ENCODE results near the gene VIM.

Gene VIM

DNA sequence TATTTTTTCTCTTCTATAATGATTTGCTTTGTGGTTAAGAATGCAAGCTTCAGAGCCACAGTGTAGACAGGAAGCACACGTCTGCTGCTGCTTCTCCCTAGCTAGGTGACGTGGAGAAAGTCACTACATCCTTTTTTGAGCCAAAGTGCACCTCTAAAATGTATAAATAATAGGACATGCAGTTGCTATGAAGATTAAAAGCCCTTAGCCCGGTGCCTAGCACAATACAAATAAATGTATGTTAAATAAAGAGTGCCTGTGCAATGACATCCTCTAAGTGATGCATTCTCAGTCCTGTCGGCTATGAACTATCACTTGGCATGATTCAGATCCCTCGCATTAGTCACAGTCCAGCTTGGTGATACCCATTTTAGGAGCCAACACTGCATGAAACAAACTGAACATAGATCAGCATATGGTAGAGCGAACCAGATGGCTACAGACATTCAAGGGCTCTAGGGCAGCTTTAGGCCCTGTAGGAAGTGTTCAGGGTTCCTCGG lies 21.8 kb upstream of the VIM start:
- DNase-seq (ENCODE audit: low read depth) = no peak
- TF ChIP-seq, protein P1, sequence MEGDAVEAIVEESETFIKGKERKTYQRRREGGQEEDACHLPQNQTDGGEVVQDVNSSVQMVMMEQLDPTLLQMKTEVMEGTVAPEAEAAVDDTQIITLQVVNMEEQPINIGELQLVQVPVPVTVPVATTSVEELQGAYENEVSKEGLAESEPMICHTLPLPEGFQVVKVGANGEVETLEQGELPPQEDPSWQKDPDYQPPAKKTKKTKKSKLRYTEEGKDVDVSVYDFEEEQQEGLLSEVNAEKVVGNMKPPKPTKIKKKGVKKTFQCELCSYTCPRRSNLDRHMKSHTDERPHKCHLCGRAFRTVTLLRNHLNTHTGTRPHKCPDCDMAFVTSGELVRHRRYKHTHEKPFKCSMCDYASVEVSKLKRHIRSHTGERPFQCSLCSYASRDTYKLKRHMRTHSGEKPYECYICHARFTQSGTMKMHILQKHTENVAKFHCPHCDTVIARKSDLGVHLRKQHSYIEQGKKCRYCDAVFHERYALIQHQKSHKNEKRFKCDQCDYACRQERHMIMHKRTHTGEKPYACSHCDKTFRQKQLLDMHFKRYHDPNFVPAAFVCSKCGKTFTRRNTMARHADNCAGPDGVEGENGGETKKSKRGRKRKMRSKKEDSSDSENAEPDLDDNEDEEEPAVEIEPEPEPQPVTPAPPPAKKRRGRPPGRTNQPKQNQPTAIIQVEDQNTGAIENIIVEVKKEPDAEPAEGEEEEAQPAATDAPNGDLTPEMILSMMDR (IDR thresholded peaks at IDR 0.05; ENCODE audit: low read depth, low read length, missing control alignments) = no peak
- no peak overlapping the region for H3K4me3 ChIP-seq (ENCODE audit: low read depth, low read length)

DNA sequence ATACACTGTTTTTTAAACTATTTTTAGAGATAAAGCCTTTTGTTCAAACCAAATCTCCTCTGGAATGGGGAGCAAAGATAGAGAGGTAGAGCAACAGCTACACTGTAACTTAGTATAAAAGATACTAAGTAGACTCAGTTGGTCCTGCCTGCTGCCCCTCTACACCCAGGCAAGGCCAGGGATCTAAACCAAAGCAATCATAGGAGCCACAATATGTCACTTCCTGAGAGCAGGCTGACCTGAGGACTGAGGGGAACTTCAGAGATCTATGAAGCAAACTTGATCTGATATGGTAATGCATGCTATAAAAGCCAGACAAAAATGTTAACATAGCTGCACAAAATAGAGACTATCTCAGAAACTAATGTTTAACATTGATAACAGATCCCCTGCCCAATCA lies 19.6 kb upstream of the VIM start:
- TF ChIP-seq, protein P1 (IDR thresholded peaks at IDR 0.05; ENCODE audit: low read depth, low read length, missing control alignments) = no peak
- no peak for DNase-seq (ENCODE audit: low read depth)
- H3K4me3 ChIP-seq (ENCODE audit: low read depth, low read length) = no peak overlapping the region

DNA sequence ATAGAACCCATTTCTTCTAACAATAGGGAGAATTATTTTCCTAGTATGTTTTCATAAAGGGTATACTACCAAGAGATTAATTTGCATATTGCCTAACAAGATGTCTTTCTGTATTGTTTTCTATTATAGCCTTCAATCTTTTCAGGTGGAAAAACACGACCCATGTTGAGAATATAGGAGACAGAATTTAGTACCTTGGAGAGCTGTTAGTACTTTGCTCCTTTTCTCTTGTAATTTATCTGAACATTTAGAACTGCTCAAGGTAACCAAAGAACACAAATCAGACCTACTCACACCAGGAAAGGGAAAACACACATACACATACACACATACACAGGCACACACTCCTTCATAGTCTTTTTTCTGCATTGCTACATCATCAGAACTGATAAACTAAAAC lies 18.7 kb upstream of the VIM start:
- TF ChIP-seq, protein P1 (IDR thresholded peaks at IDR 0.05; ENCODE audit: low read depth, low read length, missing control alignments) = no peak
- no peak overlapping the region for H3K4me3 ChIP-seq (ENCODE audit: low read depth, low read length)
- no peak for DNase-seq (ENCODE audit: low read depth)

DNA sequence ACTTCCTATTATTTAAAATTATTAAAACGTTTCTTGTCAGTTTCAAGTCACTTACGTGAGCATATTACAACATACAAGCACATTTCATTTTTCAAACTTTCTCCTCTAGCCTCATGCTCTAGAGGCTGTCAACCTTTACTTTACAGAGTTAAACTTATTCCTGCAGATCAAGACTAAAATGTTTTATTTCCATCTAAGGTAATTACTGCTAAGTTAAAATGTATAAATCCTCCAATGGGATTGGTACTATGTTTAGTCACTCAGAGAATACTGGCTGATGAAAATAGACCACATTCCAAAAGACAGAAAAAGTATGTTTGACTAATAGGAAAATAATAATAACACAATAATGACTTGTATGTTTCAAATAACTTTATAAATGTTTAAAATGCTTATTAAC lies 18.2 kb upstream of the VIM start:
- no peak overlapping the region for H3K4me3 ChIP-seq (ENCODE audit: low read depth, low read length)
- no peak for DNase-seq (ENCODE audit: low read depth)
- TF ChIP-seq, protein P1 (IDR thresholded peaks at IDR 0.05; ENCODE audit: low read depth, low read length, missing control alignments) = no peak

DNA sequence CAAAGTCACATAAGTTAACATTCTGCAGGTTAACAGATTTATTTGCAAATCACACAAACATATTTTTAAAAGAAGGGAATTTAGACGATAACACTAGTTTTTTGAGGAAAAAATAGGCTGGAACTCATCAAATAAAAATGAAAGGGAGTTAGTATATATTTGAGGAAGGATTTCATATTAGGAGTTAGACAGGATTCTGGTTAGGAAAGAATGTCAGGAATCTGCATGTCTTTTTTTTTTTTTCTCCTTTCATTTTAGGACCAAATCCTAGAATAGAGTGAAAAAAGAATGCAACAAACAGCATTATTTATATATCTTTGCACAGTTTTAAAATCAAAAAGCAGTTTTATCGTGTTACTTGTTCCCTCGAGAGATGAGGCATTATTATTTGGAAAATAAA lies 17.7 kb upstream of the VIM start:
- TF ChIP-seq, protein P1 (IDR thresholded peaks at IDR 0.05; ENCODE audit: low read depth, low read length, missing control alignments) = no peak
- H3K4me3 ChIP-seq (ENCODE audit: low read depth, low read length) = no peak overlapping the region
- no peak for DNase-seq (ENCODE audit: low read depth)

DNA sequence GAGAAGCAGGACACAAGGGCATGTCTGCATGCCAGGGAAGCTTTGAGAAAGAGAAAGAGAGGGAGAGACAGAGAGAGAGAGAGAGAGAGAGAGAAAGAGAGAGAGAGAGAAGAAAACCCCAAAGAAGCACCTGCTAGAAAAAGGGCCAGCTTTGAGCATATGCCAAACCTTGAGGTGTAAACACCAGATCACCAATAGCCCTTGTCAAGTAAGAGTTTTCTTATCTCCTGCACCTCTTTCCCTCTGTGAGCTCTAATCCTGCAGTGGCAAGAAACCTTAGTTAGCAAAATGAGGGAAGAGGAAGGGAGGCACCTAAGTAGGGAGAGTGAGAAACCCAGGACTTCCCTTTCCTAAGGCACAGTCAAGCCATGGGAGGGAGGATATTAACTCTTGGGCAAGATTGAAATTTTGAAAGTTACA lies 15.2 kb upstream of the VIM start:
- TF ChIP-seq, protein P1 (IDR thresholded peaks at IDR 0.05; ENCODE audit: low read depth, low read length, missing control alignments) = no peak
- H3K4me3 ChIP-seq (ENCODE audit: low read depth, low read length) = no peak overlapping the region
- no peak for DNase-seq (ENCODE audit: low read depth)

DNA sequence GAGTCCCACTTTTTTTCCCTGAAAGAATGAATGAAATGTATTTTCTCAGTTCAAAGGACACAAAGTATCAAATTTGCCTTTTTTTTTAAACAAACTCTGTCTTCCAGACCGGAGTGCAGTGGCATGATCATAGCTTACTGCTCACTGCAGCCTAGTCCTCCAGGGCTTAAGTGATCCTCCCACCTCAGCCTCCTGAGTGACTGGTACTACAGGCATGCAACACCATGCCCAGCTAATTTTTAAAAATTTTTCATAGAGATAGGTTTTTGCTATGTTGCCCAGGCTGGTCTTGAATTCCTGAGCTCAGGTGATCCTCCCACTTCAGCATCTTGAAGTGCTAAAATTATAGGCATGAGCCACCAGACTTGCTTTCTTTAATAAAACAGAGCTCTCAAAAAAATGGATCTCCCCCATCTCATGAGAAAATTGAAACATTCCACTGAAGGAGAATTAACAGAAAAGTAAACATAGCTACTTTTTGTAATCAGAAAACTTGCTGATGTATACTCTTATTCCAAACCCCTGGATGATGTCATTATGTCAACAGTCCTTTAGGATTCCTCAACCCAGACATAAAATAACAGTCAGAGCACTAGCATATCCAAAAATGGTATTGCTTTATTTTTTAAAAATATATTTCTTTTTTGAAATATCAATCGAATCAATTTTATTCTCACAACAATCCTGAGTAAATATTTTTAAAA lies 14.2 kb upstream of the VIM start:
- no peak for DNase-seq (ENCODE audit: low read depth)
- TF ChIP-seq, protein P1 (IDR thresholded peaks at IDR 0.05; ENCODE audit: low read depth, low read length, missing control alignments) = no peak
- H3K4me3 ChIP-seq (ENCODE audit: low read depth, low read length) = no peak overlapping the region

All from GM12864 (cell line).